Mesodermal cell (in vitro differentiated cells): ENCODE data around the gene FOXP1.

Experiments
- H3K27ac ChIP-seq: 2 replicates; pipeline ENCODE4 v1.7.0; 2013; ENCODE audit warnings: mild to moderate bottlenecking, low read depth, low read length, moderate library complexity; ENCODE audit not compliant: severe bottlenecking
- H3K36me3 ChIP-seq: 2 replicates; pipeline ENCODE4 v1.7.1; 2013; ENCODE audit warnings: mild to moderate bottlenecking, low read length, moderate library complexity; ENCODE audit not compliant: control insufficient read depth, insufficient read depth
- H3K4me1 ChIP-seq: one replicate; pipeline ENCODE4 v1.7.1; 2013; ENCODE audit warnings: mild to moderate bottlenecking, low read length; ENCODE audit not compliant: insufficient read depth, control insufficient read depth, poor library complexity, severe bottlenecking
- H3K4me3 ChIP-seq: 2 replicates; pipeline ENCODE4 v1.7.0; 2013; ENCODE audit warnings: low read length, control low read depth, mild to moderate bottlenecking; ENCODE audit not compliant: insufficient read depth, poor library complexity, severe bottlenecking; ENCODE audit errors: extremely low read depth
- H3K9me3 ChIP-seq: 2 replicates; pipeline ENCODE4 v1.7.1; 2013; ENCODE audit warnings: mild to moderate bottlenecking, low read length, moderate library complexity; ENCODE audit not compliant: control insufficient read depth
- WGBS, 2 experiments: methylation state at CpG; one replicate each; pipeline ENCODE4 v1.1.5; 2013; ENCODE audit warnings: missing lambda C conversion rate in 2 of 2; ENCODE audit not compliant: insufficient coverage in 2 of 2; 5-methylcytosine and 5-hydroxymethylcytosine counted together

Gene FOXP1

DNA sequence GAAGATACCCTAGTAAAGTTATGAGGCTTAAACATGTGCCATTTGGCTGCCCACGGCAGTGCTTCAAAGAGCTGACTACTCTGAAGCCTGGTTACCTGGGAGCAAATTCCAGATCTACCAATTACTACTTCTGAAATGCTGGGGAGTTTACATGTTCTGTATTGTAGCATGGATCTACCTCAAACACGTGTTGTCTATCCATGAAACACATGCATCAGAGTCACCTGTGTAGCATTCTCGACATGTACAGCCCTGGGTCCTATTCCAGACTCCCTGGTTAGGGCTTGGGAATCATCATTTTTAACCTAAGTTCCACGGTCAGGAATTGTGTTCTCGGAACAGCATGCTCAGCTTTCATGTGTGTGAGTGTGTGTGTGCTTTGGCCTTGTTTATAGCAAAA lies 671.8 kb downstream of the FOXP1 start:
- H3K36me3 ChIP-seq = no peaks in the 10 kb centered on the region
- peaks cover 2% of the 10 kb centered on the region for H3K4me1 ChIP-seq
- 73 to 81% methylated on average over 2 to 3 of the region's 5 CpGs for WGBS, 2 experiments
- no peak overlapping the region for H3K4me3 ChIP-seq
- no peak overlapping the region for H3K27ac ChIP-seq
- H3K9me3 ChIP-seq = no peaks in the 10 kb centered on the region

DNA sequence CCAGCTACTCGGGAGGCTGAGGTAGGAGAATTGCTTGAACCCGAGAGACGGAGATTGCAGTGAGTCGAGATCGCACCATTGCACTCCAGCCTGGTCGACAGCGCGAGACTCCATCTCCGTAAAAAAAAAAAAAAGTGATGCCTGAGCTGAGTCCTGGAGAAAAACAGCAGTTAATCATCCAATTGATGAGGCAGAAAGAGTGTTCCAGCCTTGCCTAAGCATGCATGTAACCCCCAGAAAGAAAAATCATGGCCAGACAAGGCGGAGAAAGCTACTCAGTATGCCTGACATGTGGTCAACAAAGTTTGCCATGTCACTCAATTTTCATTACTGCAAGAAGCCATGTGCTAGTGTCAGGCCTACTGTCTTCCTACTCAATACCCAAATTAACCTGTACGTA lies 678.0 kb downstream of the FOXP1 start:
- Histone ChIP-seq H3K4me1 (no peaks in the 10 kb centered on the region), H3K4me3 (no peak overlapping the region), H3K9me3 (no peaks in the 10 kb centered on the region), H3K36me3 (no peaks in the 10 kb centered on the region), H3K27ac (no peak overlapping the region)
- WGBS, 2 experiments = 92 to 93% methylated on average over 10 to 11 of the region's 11 CpGs
